Mesodermal cell (in vitro differentiated cells): ENCODE data around the gene MCF2L2.

Experiments used
- H3K27ac ChIP-seq: 2 replicates; pipeline ENCODE4 v1.7.0; 2013; ENCODE audit warnings: mild to moderate bottlenecking, low read depth, low read length, moderate library complexity; ENCODE audit not compliant: severe bottlenecking
- H3K36me3 ChIP-seq: 2 replicates; pipeline ENCODE4 v1.7.1; 2013; ENCODE audit warnings: mild to moderate bottlenecking, low read length, moderate library complexity; ENCODE audit not compliant: control insufficient read depth, insufficient read depth
- H3K4me1 ChIP-seq: one replicate; pipeline ENCODE4 v1.7.1; 2013; ENCODE audit warnings: mild to moderate bottlenecking, low read length; ENCODE audit not compliant: insufficient read depth, control insufficient read depth, poor library complexity, severe bottlenecking
- H3K4me3 ChIP-seq: 2 replicates; pipeline ENCODE4 v1.7.0; 2013; ENCODE audit warnings: low read length, control low read depth, mild to moderate bottlenecking; ENCODE audit not compliant: insufficient read depth, poor library complexity, severe bottlenecking; ENCODE audit errors: extremely low read depth
- H3K9me3 ChIP-seq: 2 replicates; pipeline ENCODE4 v1.7.1; 2013; ENCODE audit warnings: mild to moderate bottlenecking, low read length, moderate library complexity; ENCODE audit not compliant: control insufficient read depth
- WGBS, 2 experiments: methylation state at CpG; one replicate each; pipeline ENCODE4 v1.1.5; 2013; ENCODE audit warnings: missing lambda C conversion rate in 2 of 2; ENCODE audit not compliant: insufficient coverage in 2 of 2; 5-methylcytosine and 5-hydroxymethylcytosine counted together

Gene MCF2L2

GRCh38 chr3:183220828-183221227, 207.6 kb downstream of the MCF2L2 start:
- Histone ChIP-seq H3K9me3 (no peaks in the 10 kb centered on the region), H3K4me1 (no peaks in the 10 kb centered on the region), H3K27ac (no peak overlapping the region), H3K36me3 (no peaks in the 10 kb centered on the region), H3K4me3 (no peak overlapping the region)
- 79 to 80% methylated on average over 3 to 4 of the region's 5 CpGs for WGBS, 2 experiments

GRCh38 chr3:183218826-183219225, 209.6 kb downstream of the MCF2L2 start:
- H3K36me3 ChIP-seq = no peaks in the 10 kb centered on the region
- no CpG with 5 or more reads among the region's 2 CpGs for WGBS, 2 experiments
- H3K4me1 ChIP-seq = no peaks in the 10 kb centered on the region
- no peak overlapping the region for H3K4me3 ChIP-seq
- H3K27ac ChIP-seq = no peak overlapping the region
- no peaks in the 10 kb centered on the region for H3K9me3 ChIP-seq

- Histone ChIP-seq H3K4me1 (no peaks in the 10 kb centered on the region), H3K9me3 (no peaks in the 10 kb centered on the region), H3K4me3 (no peak overlapping the region), H3K27ac (no peak overlapping the region), H3K36me3 (no peaks in the 10 kb centered on the region)
- WGBS, 2 experiments = 92 to 100% methylated on average over 5 of the region's 9 CpGs
Measured at GRCh38 chr3:183217548-183218332, 210.7 kb downstream of the MCF2L2 start.

GRCh38 chr3:183215591-183216202, 212.7 kb downstream of the MCF2L2 start:
- Histone ChIP-seq H3K4me1 (no peaks in the 10 kb centered on the region), H3K36me3 (no peaks in the 10 kb centered on the region), H3K4me3 (no peak overlapping the region), H3K27ac (no peak overlapping the region), H3K9me3 (no peaks in the 10 kb centered on the region)
- WGBS, 2 experiments = 91 to 96% methylated on average over 3 to 4 of the region's 4 CpGs

- no CpG with 5 or more reads among the region's 2 CpGs for WGBS, 2 experiments
- Histone ChIP-seq H3K36me3 (no peaks in the 10 kb centered on the region), H3K4me3 (no peak overlapping the region), H3K9me3 (no peaks in the 10 kb centered on the region), H3K27ac (no peak overlapping the region), H3K4me1 (no peaks in the 10 kb centered on the region)
Measured at GRCh38 chr3:183214277-183214612, 214.2 kb downstream of the MCF2L2 start.

GRCh38 chr3:183213415-183214276, 214.8 kb downstream of the MCF2L2 start:
- no peaks in the 10 kb centered on the region for H3K9me3 ChIP-seq
- H3K4me3 ChIP-seq = no peak overlapping the region
- H3K36me3 ChIP-seq = no peaks in the 10 kb centered on the region
- WGBS, 2 experiments = 95% methylated on average over 2 to 3 of the region's 3 CpGs
- no peaks in the 10 kb centered on the region for H3K4me1 ChIP-seq
- H3K27ac ChIP-seq = no peak overlapping the region

- Histone ChIP-seq H3K4me1 (no peaks in the 10 kb centered on the region), H3K27ac (no peak overlapping the region), H3K9me3 (no peaks in the 10 kb centered on the region), H3K4me3 (no peak overlapping the region), H3K36me3 (no peaks in the 10 kb centered on the region)
- WGBS, 2 experiments = 93 to 100% methylated on average over 2 to 3 of the region's 7 CpGs
Measured at GRCh38 chr3:183212565-183212964, 215.9 kb downstream of the MCF2L2 start.

- H3K4me1 ChIP-seq = no peaks in the 10 kb centered on the region
- H3K9me3 ChIP-seq = no peaks in the 10 kb centered on the region
- WGBS, 2 experiments = 88 to 98% methylated on average over 5 to 10 of the region's 12 CpGs
- H3K27ac ChIP-seq = no peak overlapping the region
- H3K4me3 ChIP-seq = no peak overlapping the region
- H3K36me3 ChIP-seq = no peaks in the 10 kb centered on the region
Measured at GRCh38 chr3:183212096-183212495, 216.3 kb downstream of the MCF2L2 start.

GRCh38 chr3:183211352-183211751, 217.1 kb downstream of the MCF2L2 start:
- Histone ChIP-seq H3K9me3 (no peaks in the 10 kb centered on the region), H3K4me3 (no peak overlapping the region), H3K36me3 (no peaks in the 10 kb centered on the region)

GRCh38 chr3:183210862-183211341, 217.5 kb downstream of the MCF2L2 start:
- WGBS, 2 experiments = 78 to 84% methylated on average over 9 of the region's 9 CpGs

More at GRCh38 chr3:183211352-183211751, 217.1 kb downstream of the MCF2L2 start:
- no peak overlapping the region for H3K27ac ChIP-seq
- no peaks in the 10 kb centered on the region for H3K4me1 ChIP-seq
- 91 to 94% methylated on average over 10 of the region's 13 CpGs for WGBS, 2 experiments

More at GRCh38 chr3:183210862-183211341, 217.5 kb downstream of the MCF2L2 start:
- Histone ChIP-seq H3K27ac (no peak overlapping the region), H3K36me3 (no peaks in the 10 kb centered on the region), H3K9me3 (no peaks in the 10 kb centered on the region), H3K4me3 (no peak overlapping the region), H3K4me1 (no peaks in the 10 kb centered on the region)
